NCI-H510A treated with DMSO at 0.1 percent for 48 hours (cell line): Measurements from ENCODE around the gene PLAAT3.
"Not testable (repeated sequence)": the region's sequence is repeated elsewhere in the genome, so short reads cannot be mapped to it uniquely, and the experiment has no call there.

Source experiments
- DNase-seq: peaks from one replicate; lab custom pipeline; 2025; lab: John Stamatoyannopoulos, UW

Gene PLAAT3

DNA sequence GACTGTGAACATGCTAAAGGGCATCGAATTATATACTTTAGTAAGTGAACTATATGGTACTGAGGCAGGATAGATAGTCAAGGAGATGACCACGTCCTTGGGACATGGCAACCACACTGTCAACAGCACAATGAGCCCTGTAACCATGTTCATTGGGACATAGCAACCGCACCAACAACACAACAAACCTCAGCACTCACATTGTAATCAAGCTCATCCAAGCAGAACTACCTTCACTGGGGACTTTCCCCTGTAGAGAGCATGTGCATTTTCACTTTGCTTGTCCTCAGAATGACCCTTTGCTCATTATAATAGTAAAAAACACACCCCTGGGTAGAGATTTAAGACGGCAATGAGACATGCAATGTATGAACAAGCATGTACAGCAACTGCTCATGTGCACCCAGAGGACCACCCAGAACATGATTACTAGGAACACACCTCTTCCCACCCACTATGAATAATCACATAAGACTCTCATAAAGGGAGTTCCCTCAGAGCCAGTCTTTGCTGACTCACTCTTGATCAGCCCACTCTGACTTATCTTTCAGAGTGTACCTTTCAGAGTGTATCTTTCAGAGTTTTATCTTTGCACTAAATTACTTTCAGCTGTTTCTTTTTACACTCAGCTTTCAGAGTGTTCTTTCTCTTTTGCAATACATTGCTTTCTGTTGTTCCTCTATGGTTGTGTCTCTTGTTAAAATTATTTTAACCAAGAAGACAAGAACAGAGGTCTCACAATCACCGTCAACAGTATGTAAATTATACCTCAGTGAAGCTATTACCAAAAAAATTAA is 47.0 kb downstream of the PLAAT3 start:
- no peak for DNase-seq

- no peak for DNase-seq
These were observed 49.4 kb downstream of the PLAAT3 start for GRCh38 chr11:63564784-63565350.

DNA sequence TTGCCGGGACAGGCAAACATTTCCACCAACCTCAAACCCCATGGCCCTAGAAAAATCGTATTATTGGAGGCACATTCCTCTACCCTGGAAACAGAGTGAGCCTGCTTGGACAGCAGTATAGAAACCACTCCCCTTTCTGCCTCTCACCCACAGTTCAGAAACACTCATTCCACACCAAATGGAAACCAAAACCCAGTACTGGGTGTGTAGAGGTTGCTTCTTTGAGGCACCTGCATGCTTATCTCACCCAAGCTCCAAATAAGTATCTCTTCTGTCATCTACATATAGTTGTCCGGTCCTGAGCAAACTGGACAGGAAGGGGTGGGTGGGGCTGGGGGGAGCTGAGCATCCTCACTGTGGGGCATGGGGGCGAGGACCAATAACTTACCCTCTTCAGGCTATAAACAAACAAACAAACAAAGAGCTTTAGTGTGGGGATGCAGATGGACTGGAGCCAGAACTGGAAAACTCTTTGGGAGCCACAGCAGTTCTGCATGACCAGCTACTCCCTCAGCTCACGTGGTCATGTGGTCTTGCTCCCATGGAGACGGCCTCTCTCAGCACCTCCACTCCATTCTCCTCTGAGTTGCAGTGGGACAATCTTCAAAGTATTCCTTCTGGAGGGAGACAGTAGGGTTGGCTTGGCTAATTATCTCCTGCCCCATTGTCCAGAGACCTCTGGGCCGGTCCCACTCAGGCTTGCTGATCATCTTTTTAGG is 50.0 kb downstream of the PLAAT3 start:
- peak; percentile 18 for DNase-seq

GRCh38 chr11:63563201-63564055 is 50.8 kb downstream of the PLAAT3 start, which contains the start of gene PLAAT2:
Gene PLAAT2 (minus strand): TSS chr11:63563379. CDS start chr11:63563324, 55 bp downstream.
- DNase-seq, result no peak

- DNase-seq, result no peak
These were observed 53.6 kb downstream of the PLAAT3 start for GRCh38 chr11:63560506-63561180.

GRCh38 chr11:63558459-63559157 is 55.6 kb downstream of the PLAAT3 start:
- no peak for DNase-seq

DNA sequence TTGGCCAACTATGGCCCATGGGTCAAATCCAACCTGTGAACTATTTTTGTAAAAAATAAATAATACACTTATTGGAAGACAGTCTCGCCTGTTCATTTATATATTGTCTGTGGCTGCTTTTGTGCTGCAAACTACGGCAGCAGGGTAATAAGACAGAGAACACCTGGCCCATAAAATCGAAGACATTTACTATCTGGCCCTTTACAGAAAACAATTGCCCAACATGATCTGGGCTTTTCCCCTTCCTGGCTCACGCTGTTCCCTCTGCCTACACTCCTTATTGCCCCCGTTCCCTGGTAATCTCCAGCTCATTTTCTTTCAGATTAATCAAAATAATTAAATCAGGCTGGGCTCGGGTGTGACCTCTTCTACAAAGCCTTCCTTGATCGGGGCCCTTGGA is 56.7 kb downstream of the PLAAT3 start:
- DNase-seq, result no peak

- DNase-seq, result no peak
These were observed 57.7 kb downstream of the PLAAT3 start for GRCh38 chr11:63556404-63557013.

DNA sequence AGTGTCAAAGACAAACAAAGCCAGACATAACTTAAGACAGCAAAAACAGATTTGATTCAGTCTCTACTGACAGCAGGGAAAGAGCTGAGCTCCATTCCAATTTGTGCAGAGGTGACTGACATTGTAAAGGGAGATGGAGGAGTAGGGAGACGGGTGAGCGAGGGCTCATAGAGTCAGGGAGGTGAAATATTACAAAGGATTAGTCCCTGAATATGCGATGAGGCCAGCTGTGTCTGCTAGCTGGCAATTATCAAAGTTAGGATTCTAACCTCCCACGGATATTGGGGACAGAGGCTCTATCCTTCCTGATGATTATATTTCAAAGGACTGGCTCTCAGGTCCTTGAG is 59.4 kb downstream of the PLAAT3 start:
- DNase-seq, result no peak

GRCh38 chr11:63553759-63554158 is 60.5 kb downstream of the PLAAT3 start:
- DNase-seq, result no peak

GRCh38 chr11:63552921-63553320 is 61.3 kb downstream of the PLAAT3 start:
- DNase-seq, result no peak

DNA sequence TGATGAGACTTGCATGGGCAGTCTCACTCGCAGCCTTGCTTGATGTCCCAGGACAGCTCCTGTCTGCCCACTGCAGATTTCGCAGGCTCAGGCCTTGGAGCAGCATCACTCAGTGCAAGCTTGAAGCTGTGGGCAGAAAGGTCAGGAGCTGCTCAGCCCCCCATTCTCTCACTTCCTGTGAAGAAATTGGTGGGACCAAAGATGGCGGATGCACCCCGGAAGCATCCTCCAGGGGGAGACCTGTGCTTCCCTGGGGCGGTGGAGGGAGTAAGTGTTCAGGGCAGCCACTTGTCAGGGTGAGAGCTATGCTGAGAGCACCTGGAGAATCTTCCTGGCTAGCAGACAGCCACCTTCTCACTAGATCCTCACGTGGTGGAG is 62.4 kb downstream of the PLAAT3 start:
- DNase-seq, result no peak

- no peak for DNase-seq
These were observed 62.9 kb downstream of the PLAAT3 start for GRCh38 chr11:63551091-63551888.

DNA sequence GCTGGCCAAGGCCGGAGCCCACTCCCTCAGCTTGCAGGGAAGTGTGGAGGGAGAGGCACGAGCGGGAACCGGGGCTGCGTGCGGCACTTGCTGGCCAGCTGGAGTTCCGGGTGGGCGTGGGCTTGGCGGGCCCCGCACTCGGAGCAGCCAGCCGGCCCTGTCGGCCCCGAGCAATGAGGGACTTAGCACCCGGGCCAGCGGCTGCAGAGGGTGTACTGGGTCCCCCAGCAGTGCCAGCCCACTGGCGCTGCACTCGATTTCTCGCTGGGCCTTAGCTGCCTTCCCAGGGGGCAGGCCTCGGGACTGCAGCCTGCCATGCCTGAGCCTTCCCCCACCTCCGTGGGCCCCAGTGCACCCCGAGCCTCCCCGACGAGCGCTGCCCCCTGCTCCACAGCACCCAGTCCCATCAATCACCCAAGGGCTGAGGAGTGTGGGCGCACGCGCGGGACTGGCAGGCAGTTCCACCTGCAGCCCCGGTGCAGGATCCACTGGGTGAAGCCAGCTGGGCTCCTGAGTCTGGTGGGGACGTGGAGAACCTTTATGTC is 64.0 kb downstream of the PLAAT3 start:
- DNase-seq, result not testable (repeated sequence)

DNA sequence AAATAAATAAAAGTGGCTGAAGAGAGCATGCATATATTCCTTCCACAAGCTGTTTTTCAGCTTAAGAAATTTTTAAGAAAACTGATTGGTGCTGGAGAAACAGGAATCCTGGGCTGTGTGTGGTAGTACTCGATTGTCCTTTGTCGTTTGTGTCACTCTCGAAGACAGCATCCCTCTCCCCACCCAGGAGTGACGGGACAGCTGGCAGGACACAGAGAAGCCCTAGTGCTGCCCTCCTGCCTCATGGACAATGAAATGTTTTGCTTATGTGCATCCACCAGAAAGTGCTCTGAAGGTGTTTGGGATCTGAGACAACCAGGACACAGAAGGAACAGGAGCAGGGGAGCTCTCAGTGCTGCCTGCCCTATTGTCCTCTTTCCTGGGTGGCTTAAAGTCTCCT is 64.8 kb downstream of the PLAAT3 start:
- no peak for DNase-seq

DNA sequence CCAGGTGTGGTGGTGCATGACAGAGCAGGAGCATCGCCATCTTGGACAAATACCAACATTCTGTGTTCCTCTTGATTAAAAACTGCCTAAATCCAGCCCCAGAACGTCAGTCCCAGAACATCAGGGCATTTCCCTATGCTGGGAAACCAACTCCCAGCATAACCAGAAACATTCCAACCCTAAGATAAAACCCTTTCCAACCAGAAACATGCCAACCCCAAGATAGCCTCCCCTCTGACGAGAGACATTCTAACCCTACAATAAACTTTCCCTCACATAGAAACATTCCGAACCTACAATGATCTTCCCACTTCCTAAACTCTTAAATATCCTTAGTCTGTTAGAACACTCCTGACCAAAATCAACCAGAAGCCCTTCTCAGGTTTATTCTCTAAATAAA is 66.1 kb downstream of the PLAAT3 start:
- no peak for DNase-seq

- no peak for DNase-seq
These were observed 67.2 kb downstream of the PLAAT3 start for GRCh38 chr11:63547061-63547460.

- no peak for DNase-seq
These were observed 70.5 kb downstream of the PLAAT3 start for GRCh38 chr11:63543711-63544110.

- not testable (repeated sequence) for DNase-seq
These were observed 71.7 kb downstream of the PLAAT3 start for GRCh38 chr11:63542506-63542905.
